Stimulated activated CD8-positive, alpha-beta memory T cell treated with anti-CD3 and anti-CD28 coated beads, Interleukin-7, amount 100 ng/mL, for 48 hours (primary cell): ENCODE results near the gene EDN1.
"Not testable (repeated sequence)": the region's sequence is repeated elsewhere in the genome, so short reads cannot be mapped to it uniquely, and the experiment has no call there.

Experiments
- DNase-seq, 2 donors: peaks; one replicate each; pipeline ENCODE4 v3.0.0-alpha.2; 2020; ENCODE audit warnings: low read depth in 1 of 2; ENCODE audit errors: extremely low read depth in 1 of 2

EDN1 gene

DNA sequence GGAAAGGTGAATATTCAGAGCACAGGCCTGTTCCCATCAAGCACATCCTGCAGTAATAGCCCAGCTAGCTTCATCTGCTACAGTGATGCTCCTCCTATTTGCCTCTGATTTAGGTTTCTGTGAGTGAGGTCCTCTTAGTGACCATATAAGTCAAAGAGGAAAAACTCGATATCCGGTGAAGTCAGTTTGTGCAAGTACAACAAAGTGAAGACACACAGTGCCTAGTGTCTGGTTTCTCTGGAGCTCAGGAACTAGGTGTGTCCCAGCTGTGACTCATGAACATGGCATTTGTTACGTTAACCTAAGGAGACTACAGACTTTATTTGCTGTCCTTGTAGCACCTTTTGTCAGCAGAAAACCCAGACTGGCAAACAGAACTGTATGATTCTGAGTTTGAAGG lies 33.9 kb downstream of the EDN1 start:
- no peak for DNase-seq

DNA sequence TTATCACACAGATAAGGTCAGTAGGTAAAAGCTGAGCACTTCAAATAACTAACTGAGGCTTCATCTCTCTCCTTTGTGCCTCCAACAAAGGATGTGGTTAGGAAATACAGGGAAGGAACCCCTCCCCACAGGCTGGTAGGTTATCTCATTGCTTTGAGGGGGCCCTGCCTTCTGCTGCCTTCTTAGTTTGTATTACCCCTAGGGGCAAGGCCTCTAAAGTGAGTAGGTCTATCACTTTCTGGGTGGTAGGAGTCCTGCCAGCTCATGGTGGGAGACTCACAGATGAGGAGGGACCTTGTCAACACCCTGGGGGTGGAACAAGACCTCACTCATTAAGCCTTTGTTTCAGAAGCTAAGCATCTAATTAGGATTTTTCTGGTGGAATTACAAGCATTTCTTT lies 34.6 kb downstream of the EDN1 start:
- no peak for DNase-seq

DNA sequence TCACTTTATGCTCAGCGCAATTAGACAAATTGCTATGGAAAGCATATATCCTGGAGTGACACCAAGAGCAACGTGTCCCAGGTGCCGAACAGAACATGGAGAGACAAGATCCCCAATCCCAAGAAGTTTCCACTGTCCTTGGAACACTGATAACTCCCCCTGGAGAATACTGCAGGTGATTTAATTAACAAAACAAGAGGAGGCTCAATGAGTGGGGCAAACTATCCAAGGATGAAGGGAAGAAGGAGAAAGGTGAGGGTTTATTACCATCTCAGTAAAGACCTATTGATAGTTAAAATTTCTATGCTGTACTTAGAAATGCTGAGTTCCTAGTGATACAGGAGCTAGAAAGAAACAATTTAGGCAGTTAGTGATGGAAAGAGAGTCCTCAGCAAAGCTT lies 35.7 kb downstream of the EDN1 start:
- no peak for DNase-seq

DNA sequence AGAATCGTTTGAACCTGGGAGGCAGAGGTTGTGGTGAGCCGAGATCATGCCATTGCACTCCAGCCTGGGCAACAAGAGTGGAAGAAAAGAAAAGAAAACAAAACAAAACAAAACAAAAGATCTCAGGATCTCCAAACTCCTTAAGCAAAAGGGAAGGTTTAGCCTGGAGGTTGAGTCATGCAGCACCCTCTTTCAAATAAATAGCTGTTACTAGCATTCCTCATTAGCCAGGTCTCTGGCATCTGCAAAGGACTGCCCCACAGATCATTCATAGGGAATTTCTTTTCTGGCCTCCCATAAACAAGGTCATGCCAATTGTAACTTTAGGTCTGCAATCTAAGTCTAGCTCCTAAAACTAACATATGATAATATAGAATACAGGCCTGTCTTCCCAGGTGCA lies 37.2 kb downstream of the EDN1 start:
- DNase-seq = no peak

DNA sequence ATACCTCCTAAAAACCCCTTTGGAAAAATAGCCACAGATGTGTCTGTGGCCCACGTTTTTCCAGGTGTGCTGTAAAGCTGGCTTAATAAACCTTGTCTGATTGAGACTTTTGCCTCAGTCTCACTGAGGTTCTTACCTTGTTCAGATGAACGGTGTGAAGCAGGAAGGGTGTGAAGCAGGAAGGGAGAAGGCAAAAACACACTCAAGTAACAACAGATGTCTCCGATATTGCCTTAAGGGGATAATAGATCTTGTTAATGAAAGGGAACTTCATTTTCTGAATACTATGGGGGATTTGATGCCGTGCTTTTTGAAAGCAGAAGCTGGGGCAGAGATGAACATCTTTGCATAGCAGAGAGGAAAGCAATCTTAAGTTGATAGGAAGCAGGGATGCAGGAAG lies 37.8 kb downstream of the EDN1 start:
- no peak for DNase-seq

DNA sequence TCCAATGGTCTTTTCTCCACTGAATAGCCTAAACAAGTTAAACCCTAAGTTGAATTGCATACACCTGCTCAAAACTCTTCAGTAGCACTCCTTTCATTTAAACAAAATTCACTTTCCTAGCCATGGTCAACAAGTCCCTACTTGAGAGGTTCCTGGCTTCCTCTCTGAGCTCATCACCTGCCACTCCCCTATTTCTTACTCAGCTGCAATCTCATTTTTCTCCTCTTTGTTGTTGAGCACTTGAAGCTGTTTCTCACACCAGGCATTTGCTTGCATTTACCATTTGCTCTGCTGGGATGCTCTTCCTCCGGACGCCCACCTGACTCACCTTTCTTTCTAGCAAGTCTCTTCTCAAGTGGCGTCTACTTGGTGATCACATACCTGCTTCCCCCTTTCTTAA lies 38.5 kb downstream of the EDN1 start:
- DNase-seq = no peak

DNA sequence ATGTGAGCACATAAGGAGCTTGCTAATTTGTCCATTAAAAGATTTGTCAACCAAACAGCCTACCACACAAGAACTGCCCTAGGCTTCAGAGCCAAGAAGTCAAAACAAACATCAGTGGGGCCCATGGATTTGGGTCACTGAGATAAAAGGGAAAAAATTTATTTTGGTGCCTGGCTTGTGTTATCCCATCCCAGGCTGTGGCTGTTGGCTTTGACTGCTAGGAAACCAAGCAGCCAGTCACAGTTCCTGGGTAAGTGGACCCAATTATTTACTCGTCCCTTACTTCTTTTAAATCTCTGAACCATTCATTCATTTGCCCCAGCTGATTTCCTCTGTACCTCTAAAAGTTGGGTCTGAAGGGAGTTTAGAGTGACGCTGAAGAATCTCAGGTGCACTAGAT lies 41.3 kb downstream of the EDN1 start:
- DNase-seq = no peak

DNA sequence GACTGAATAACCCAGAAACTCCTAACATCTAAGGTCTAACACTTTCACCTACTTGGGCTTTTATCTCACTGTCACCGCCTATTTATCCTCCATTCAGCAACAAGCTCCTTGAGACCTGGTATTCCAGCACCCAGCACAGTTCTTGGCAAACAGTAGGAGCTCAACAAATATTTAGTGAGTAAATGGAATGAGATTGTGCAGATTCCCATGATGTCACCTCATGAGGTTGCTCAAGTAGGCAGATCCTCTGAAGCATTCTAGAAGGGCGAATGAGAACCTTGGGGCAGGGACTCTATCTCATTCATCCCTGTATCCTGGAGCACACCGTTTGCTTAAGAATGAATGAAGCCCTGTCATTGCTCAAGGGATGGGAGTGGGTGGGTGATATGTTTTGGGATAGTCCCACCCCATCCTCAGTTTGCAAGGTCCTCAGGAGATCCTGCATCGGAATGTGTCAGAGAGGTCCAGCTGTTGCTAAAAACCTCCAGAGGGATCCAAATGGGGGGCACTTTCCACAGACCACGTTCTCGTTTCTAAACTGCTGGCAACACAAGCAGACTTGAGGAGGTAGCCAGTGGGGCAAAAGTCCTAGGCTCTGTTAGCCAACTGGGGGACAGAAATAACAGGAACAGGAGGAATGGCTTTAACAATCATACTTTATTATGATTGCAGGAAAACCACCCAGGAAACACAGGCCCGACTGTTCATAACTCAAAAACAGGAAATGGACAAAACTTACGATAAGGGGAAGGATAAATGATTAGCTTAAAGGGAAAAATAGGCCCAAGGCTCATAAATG lies 42.0 kb downstream of the EDN1 start:
- no peak for DNase-seq

DNA sequence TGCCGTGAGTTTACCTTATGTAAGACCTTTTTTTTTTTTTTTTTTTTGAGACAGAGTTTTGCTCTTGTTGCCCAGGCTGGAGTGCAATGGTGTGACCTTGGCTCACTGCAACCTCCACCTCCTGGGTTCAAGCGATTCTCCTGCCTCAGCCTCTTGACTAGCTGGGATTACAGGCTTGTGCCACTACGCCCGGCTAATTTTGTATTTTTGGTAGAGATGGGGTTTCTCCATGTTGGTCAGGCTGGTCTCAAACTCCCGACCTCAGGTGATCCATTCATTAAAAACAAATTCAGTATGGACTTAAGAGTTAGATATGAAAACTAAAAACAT lies 42.6 kb downstream of the EDN1 start:
- not testable (repeated sequence) for DNase-seq

DNA sequence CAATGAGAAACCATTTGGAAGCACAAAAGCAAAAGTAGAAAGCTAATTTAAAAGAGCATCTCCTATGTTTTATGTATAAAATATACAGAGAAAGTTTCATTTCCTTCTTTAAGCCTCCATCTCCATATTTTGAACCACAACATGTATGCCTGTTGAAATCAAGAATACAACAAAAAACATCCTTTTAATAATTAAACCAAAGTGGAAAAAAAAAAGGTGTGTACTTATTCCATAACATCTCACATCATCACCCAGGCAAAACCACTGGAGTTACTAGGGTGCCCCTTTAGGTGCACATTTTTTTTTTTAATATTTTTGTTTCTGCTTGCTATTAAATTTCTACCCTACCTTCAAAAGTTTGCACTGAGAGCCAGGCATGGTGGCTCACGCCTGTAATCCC lies 43.0 kb downstream of the EDN1 start:
- no peak for DNase-seq

DNA sequence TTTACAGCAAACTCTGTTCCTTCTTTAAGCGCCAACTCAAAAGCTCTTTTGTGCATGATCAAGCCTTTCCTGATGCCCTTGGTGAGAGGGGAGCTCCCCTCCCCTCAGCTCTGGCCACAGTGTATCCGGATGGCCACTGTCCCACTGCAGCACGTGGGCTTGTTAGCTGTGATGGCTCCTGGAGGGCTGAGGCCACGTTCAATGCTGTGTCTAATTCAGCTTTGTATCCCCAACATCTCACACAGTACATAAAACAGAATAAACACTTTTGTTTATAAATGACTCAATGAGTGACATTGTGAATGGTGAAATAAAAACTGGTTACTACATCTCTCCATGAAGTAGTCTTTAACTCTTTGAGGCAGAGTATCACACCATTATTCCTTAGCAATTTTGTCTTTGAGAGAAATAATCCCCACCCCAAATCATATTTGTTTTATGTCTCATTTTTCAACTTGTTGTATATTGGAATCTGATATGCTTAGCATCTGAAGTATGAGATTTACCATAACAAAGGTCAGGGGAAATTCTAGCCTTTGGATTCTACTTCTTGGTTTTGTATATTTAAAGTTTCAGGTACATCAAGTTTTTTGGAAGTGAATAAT lies 44.5 kb downstream of the EDN1 start:
- no peak for DNase-seq

DNA sequence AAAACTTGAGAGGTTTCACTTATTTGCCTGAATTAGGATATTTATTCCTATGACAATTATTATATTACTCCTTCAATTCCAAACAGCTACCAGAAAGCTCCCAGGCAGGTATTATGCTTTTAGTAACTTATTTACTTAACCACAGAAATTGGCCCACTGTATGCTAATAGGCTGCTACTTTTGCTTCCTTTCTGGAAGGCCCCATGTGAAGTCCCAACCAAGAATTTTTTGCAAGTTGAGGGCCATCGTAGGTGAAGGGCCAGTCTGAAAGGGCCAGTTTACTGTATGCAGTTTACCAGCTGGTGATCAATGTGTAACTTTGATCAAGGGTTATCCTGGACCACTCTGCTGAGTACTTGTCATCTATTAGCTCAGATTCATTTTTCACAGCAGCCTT lies 45.0 kb downstream of the EDN1 start:
- DNase-seq = no peak

DNA sequence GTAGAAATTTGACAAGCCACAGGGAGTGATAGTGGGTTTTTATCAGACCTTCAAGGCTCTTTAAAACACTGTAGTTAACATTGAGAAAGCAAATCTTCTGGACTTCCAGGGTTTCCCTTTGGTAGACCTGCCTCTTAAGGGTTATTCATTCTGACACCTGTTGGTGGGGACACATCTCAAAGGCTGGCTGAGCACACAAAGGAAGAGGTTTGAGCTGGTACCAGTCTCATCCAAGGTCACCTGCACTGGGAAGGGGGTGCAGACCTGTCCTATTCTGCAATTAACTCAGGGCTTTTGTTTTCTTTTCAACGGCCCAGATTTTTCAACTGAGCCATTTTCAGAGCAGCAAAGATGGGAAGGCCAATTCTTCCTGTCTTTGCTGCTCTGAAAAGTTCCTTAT lies 45.6 kb downstream of the EDN1 start:
- no peak for DNase-seq

DNA sequence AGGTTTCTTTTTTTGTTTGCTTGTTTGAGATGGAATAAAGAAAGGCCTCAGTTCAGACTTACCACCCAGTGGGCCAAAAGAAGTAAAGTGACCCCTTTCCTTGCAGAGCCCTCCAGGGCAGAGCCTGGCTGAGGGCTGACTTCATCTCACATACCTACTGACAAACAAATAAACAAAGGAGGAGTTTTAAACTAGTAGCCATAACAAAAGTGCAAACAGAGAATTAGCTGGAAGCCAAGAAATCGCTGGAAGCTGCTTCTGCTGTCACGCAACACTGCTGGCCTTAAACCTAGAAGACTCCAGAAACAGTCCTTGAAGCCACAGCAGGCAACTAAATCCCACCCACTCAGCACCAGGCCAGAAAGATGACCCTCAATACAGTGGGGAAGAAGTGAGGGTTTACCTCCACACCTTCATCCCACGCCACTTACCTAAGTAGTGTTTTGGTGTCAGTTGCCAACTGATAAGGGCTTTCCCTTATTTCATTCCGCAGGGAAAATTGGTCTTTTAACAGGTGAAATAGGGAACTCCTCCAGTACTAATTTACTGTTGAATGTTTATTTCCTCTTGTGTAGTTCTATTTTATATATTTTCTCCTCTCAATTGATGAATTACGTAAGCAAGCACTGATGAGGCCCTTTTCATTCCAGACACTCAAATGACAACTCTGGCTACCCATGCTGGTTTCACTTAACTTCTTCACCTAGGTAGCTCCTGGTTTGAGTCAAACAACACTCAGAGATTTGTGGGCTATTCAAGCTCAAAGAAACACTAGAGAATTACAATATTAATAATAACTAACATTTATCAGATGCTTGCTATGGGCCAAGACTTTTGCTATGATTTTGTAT lies 46.2 kb downstream of the EDN1 start:
- no peak for DNase-seq

DNA sequence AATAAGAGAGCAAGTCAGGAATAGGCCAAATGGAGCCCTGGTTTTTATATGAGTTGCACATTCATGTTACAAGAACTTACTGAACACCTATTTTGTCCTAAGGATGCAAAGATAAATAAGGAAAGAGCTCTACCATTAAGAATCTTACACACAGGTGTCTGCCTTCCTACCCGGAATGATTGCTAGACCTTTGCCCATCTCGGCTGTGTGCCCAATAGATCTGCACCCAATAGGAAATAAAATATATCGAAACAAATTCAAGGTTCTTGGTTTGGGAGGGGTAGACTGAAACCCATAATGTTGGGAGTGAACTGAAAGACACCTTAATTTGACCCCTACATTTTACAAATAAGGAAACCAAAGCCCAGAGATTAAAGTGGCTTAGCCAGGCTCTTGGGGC lies 48.9 kb downstream of the EDN1 start:
- DNase-seq = no peak

DNA sequence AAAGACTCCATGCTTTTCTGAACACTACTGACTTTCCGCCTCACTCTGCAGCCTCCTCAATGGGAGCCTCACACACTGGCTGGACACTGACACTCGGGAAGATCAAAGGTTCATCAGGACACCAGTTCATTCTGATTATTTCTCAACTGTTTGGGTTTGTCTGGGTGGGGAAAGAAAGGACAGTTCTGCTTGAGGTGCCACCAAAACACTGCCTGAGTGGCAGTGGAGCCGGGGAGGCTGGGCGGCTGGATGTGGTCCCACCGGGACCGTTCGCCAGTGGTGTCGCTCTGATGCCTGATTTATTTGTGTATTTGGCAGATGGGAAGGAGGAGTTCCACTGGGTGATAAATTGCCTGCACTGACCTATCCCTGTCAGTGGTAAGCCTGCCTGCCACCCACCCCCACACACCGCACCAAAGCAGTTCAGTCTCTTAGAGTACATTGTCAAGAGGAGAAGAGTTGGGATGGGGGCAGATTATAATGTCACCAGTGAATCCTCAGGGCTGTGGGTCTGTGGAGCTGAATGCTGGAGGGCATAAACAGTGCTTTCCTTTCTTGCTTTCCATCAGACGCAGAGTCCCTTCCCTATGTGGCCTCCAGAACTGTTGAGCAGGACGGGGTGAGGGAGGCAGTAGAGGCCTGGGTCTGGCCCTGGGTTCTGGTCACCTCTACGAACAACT lies 49.8 kb downstream of the EDN1 start:
- no peak for DNase-seq

DNA sequence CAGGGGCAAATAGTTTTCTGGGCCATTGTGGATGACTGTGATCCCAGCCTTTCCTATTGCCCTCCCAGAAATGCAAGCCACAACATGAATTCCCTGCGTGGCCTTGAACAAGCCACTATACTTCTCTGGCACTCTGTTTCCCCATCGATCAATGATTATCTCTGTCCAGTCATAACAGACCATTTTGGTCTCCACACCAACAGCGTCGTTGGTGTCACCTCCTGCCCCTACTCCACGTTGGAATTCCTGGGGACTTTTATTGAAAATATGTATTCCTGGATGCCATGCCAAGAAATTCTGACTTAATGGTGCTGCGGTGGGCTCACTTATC lies 50.3 kb downstream of the EDN1 start:
- DNase-seq = no peak

DNA sequence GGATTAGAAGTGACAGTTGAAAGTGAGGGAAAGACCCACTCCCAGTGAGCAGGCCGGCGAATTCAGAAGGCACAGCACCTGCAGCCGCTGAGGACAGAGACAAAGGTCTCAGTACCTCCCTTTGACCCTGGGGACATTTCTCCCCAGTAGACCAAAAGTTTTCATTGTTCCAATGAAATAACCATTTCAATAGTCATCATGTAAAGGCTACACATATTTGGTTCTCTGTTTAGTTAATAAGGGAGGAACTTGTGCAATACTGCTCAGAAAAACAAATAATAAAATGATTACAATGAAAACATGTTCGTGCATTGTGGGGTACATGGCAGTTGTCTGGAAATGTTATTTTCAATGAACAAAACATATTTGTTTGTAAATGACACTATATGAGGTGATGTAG lies 52.5 kb downstream of the EDN1 start:
- DNase-seq = no peak

DNA sequence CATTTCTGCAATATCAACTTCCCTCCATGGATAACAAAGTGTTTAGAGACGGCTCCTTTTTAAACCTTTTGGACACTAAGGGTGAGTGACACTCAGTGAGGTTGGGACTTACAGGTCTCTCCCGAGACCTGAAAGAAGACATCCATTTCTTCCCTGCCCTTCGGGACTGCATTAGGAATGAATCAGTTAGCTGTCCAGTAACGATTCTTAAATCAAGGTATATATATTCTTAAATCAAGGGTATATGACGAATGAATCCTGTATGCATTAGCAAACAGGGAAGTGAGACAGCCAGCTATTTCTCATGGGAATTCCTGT lies 52.9 kb downstream of the EDN1 start:
- DNase-seq = no peak

DNA sequence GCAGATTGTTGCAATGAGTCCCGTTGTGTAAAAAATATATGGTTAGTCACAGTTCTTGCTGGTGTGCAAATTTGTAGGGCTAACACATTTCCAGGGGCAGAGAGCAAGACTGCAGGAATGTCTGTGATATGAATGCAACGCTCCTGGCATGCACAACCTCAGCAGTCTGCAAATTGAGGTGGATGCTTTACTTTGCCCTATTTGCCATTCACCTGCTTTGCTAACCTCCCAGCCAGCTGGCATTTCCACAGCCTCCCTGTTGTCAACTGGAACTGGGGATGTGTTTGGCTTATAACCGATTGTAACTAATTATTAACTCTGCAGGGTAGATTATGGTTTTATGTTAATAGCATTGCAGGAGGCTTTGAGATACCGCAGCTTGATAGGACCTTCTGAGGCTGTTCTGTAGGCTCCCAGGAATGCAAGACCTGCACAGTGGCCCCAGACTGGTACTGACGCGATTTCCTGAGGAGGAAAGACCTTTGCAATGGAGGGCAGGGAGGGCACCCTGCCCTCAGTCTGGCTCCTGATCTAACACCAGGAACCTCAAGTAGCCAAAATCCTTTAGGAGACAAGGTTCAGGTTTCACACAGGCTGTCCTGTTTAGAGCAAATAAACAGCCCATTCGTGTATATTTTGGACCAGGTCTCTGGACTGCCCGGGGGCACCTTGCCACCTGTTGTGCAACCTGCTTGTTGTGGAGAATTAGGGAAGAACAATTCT lies 53.4 kb downstream of the EDN1 start:
- DNase-seq = no peak

DNA sequence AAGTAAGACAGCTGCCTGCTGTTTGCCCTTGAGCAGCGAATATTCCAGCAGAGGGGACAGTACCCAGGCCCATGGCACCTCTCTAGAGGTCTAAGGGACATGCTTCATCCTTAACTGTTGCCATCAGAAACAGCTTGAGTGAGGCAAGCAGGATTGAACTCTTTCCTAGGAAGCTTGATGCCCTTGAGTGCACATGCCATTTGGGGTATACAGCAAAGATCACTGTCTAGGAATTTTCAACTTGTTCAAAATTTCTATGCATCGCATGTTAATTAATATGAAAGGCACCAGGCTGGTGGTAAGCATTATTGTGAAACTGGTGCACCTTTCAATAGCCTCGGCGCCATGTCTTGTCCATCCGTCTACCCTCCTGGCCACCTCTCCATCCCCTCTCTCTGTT lies 54.1 kb downstream of the EDN1 start:
- no peak for DNase-seq
